ENCODE data around the gene TMEM117.
A peak's percentile ranks its signal among the peaks of the same experiment; 100 is the strongest.

DNA sequence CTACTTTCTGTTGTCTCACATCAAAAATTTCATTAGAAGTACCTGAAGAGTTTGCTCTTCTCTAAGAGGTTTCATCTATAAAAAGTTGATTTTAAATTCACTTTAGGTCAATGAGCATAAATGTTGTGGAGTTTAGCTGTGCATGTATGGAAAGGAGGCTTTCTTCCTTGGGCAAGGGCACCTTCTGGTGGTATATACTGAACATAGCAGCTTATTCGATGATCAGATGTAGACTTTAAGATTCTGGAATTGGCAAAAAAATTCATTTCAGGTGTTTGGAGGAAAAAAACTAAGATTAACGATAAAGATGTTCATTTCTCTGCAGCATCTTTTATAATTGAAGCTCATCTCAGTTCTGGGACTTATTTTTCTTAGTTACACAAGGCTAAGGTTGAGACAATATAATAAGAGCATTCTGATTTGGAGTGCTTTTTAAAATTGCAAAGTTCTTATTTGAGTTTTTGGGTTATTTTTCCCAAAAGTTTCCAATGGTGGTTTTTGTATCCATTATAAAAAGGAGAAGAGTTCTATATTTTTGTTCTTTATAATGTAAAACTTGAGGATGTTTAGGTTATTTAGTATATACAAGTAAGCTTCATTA is 46.8 kb downstream of the TMEM117 start:
- TF ChIP-seq EP300 (IDR thresholded peaks at IDR 0.05) (no peak), POLR2A (IDR thresholded peaks at IDR 0.05) (no peak)
- TF ChIP-seq, protein P1, sequence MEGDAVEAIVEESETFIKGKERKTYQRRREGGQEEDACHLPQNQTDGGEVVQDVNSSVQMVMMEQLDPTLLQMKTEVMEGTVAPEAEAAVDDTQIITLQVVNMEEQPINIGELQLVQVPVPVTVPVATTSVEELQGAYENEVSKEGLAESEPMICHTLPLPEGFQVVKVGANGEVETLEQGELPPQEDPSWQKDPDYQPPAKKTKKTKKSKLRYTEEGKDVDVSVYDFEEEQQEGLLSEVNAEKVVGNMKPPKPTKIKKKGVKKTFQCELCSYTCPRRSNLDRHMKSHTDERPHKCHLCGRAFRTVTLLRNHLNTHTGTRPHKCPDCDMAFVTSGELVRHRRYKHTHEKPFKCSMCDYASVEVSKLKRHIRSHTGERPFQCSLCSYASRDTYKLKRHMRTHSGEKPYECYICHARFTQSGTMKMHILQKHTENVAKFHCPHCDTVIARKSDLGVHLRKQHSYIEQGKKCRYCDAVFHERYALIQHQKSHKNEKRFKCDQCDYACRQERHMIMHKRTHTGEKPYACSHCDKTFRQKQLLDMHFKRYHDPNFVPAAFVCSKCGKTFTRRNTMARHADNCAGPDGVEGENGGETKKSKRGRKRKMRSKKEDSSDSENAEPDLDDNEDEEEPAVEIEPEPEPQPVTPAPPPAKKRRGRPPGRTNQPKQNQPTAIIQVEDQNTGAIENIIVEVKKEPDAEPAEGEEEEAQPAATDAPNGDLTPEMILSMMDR (IDR thresholded peaks at IDR 0.05), result peak; percentile 66 to 83 (median 79)

All from tibial nerve (tissue), 4 donors.